SK-N-SH (cell line): ENCODE results near the gene KHDC1. TPM values are rescaled to one million over a fixed set of nuclear protein-coding genes. Genes with fewer than 3 reads are reported as not detected.

Experiments used
- CTCF ChIA-PET: fragments of 300-600, 350-600 bp; formaldehyde crosslinking; extraction: SDS; loops from one replicate; lab custom pipeline; 2021; lab: Yijun Ruan, JAX
- POLR2A ChIA-PET: fragments of 350-600 bp; sonication (Branson Sonifier 250); formaldehyde crosslinking; extraction: SDS; loops from one replicate; lab custom pipeline; 2020; ENCODE audit warnings: antibody characterized with exemption, inconsistent platforms; lab: Yijun Ruan, JAX
- DNase-seq: peaks from one replicate; pipeline ENCODE4 v3.0.0; 2012
- H2AFZ ChIP-seq: fragments of 200-600 bp; sonication (generic); 2 replicates; pipeline ENCODE4 v1.8.1; 2016; ENCODE audit warnings: antibody characterized with exemption, mild to moderate bottlenecking, low read depth
- H3F3A ChIP-seq: fragments of 200-600 bp; sonication (generic); replicated peaks from 2 replicates; pipeline ENCODE3; 2016; ENCODE audit warnings: antibody characterized with exemption, mild to moderate bottlenecking; ENCODE audit not compliant: insufficient read depth
- H3K27ac ChIP-seq, 2 experiments: fragments of 200-500 bp in 1 of 2; fragments of 200-600 bp in 1 of 2; sonication (Bioruptor generic) in 1 of 2; sonication (generic), shearing (Covaris generic) in 1 of 2; 2 replicates each; pipeline versions ENCODE4 v1.5.1 to v1.6.1; 2014 to 2016; ENCODE audit warnings: low read depth in 2 of 2, inconsistent platforms in 1 of 2, low read length in 1 of 2, mild to moderate bottlenecking in 1 of 2, mixed read lengths in 1 of 2
- H3K27me3 ChIP-seq: fragments of 200-600 bp; sonication (generic), shearing (Covaris generic); 2 replicates; pipeline ENCODE4 v1.6.1; 2016; ENCODE audit warnings: mixed run types; ENCODE audit not compliant: insufficient read depth
- H3K36me3 ChIP-seq, 2 experiments: fragments of 200-500 bp in 1 of 2; fragments of 200-600 bp in 1 of 2; sonication (Bioruptor generic) in 1 of 2; sonication (generic) in 1 of 2; replicated peaks in 1 of 2; 2 replicates each; pipeline versions ENCODE3 to v1.5.1; 2014 to 2016; ENCODE audit warnings: low read length in 1 of 2, mild to moderate bottlenecking in 1 of 2; ENCODE audit not compliant: insufficient read depth in 2 of 2, control insufficient read depth in 1 of 2
- H3K4me1 ChIP-seq, 2 experiments: fragments of 200-500 bp in 1 of 2; fragments of 200-600 bp in 1 of 2; sonication (Bioruptor generic) in 1 of 2; sonication (generic), shearing (Covaris generic) in 1 of 2; 2 replicates each; pipeline versions ENCODE4 v1.5.1 to v1.6.1; 2014 to 2016; ENCODE audit warnings: low read depth in 1 of 2, low read length in 1 of 2, mixed run types in 1 of 2; ENCODE audit not compliant: insufficient read depth in 2 of 2, control insufficient read depth in 1 of 2
- H3K4me2 ChIP-seq: fragments of 200-600 bp; sonication (generic), shearing (Covaris generic); 2 replicates; pipeline ENCODE4 v1.6.1; 2017; ENCODE audit warnings: mixed run types
- H3K4me3 ChIP-seq, 2 experiments: fragments of 200-500 bp in 1 of 2; fragments of 200-600 bp in 1 of 2; sonication (Bioruptor generic) in 1 of 2; sonication (generic), shearing (Covaris generic) in 1 of 2; 2 replicates each; pipeline versions ENCODE4 v1.5.1 to v1.8.1; 2014 to 2016; ENCODE audit warnings: low read depth in 2 of 2, inconsistent platforms in 1 of 2, low read length in 1 of 2, mild to moderate bottlenecking in 1 of 2, mixed read lengths in 1 of 2, moderate library complexity in 1 of 2
- H3K79me2 ChIP-seq: fragments of 200-600 bp; sonication (generic); 2 replicates; pipeline ENCODE4 v1.8.1; 2017; ENCODE audit warnings: mild to moderate bottlenecking; ENCODE audit not compliant: insufficient read depth
- H3K9ac ChIP-seq: fragments of 200-600 bp; sonication (generic); 2 replicates; pipeline ENCODE4 v1.6.1; 2017; ENCODE audit warnings: mixed run types
- H3K9me2 ChIP-seq: fragments of 200-600 bp; sonication (generic); 2 replicates; pipeline ENCODE4 v1.6.1; 2017; ENCODE audit warnings: mixed run types
- H3K9me3 ChIP-seq: fragments of 200-600 bp; sonication (generic); 2 replicates; pipeline ENCODE4 v1.6.1; 2017; ENCODE audit warnings: mixed run types, mild to moderate bottlenecking, moderate library complexity
- H4K20me1 ChIP-seq: fragments of 200-600 bp; sonication (generic); 2 replicates; pipeline ENCODE4 v1.6.1; 2017; ENCODE audit warnings: mild to moderate bottlenecking, mixed run types; ENCODE audit not compliant: insufficient read depth
- ELF1 ChIP-seq: IDR thresholded peaks from 2 replicates; pipeline ENCODE4 v1.4.0; 2012
- EP300 ChIP-seq, 2 experiments: IDR thresholded peaks; 2 replicates each; pipeline versions ENCODE4 v1.4.0 to v1.6.1; 2012; ENCODE audit warnings: borderline replicate concordance in 1 of 2, low read depth in 1 of 2, low read length in 1 of 2
- FOXM1 ChIP-seq: IDR thresholded peaks from 2 replicates; pipeline ENCODE4 v1.4.0; 2012; ENCODE audit warnings: low read depth, mild to moderate bottlenecking
- GABPA ChIP-seq: IDR thresholded peaks from 2 replicates; pipeline ENCODE4 v1.4.0; 2012; ENCODE audit warnings: low read depth, mild to moderate bottlenecking
- MAX ChIP-seq: IDR thresholded peaks from 2 replicates; pipeline ENCODE4 v1.4.0; 2012; ENCODE audit warnings: low read depth
- RAD21 ChIP-seq: IDR thresholded peaks from 2 replicates; pipeline ENCODE4 v1.6.1; 2012; ENCODE audit warnings: mild to moderate bottlenecking, low read length
- RCOR1 ChIP-seq: fragments of 150-350 bp; IDR thresholded peaks from 2 replicates; pipeline ENCODE4 v1.6.1; 2017; ENCODE audit warnings: antibody characterized with exemption, low read length
- SMC3 ChIP-seq: IDR thresholded peaks from 2 replicates; pipeline ENCODE4 v1.6.1; 2012; ENCODE audit warnings: low read depth, low read length, improper control_type of control experiment
- YY1 ChIP-seq: IDR thresholded peaks from 2 replicates; pipeline ENCODE4 v1.4.0; 2012; ENCODE audit warnings: low read depth, mild to moderate bottlenecking
- WGBS: methylation state at CpG from one replicate; pipeline ENCODE4 v1.1.6; 2017; ENCODE audit warnings: low lambda C conversion rate; 5-methylcytosine and 5-hydroxymethylcytosine counted together
- polyA plus RNA-seq, 3 experiments: library from polyadenylated mRNA; depleted of rRNA; stranded (reverse); fragments of >200 nt; gene quantifications; 2 replicates each; pipeline ENCODE4 v1.2.3, GENCODE V29; 2012
- TF ChIP-seq, protein P1 (sequence below): IDR thresholded peaks from 2 replicates; pipeline ENCODE4 v1.4.0; 2012; ENCODE audit warnings: low read depth, borderline replicate concordance
- TF ChIP-seq, protein P2 (sequence below): fragments of 200-600 bp; sonication (generic); IDR thresholded peaks from 2 replicates; pipeline ENCODE4 v1.6.1; 2017; ENCODE audit warnings: antibody characterized with exemption, mild to moderate bottlenecking, moderate library complexity
- TF ChIP-seq, protein P3 (sequence below): IDR thresholded peaks from 2 replicates; pipeline ENCODE4 v1.6.1; 2012; ENCODE audit warnings: mild to moderate bottlenecking, low read depth, low read length, moderate library complexity

KHDC1 gene
- polyA plus RNA-seq, 1 of the 3 experiments (the other 2 are of a cell fraction), result 6.0 TPM

DNA sequence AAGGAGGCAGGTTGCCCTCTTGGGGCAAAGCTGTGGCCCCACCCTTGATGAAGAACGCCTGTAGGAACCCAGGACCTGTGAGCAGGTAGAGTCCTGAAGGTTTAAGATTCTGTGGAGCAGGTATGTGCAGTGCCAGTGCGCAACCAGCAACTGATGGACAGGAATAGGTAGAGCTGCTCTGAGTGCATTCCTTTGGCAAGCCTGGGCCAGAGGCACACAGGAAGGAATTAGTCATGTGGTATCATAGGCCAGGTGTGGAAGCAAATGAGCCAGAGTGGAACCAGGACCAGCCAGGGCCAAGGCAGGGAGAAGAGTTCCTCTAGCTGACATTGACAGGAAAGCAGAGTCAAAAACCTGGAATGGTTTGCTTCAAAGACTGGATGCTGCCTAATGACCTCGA lies 1.4 kb upstream of the KHDC1 start:
- no peaks in the 10 kb centered on the region for H3K9me3 ChIP-seq
- DNase-seq, result no peak
- H3K36me3 ChIP-seq, result no peaks in the 10 kb centered on the region
- H2AFZ ChIP-seq, result no peak overlapping the region
- H3K4me2 ChIP-seq, result no peak overlapping the region; the same call in 1 of the 2 replicates
- H3K4me3 ChIP-seq, result no peak overlapping the region
- peaks cover 6% of the 10 kb centered on the region for H3F3A ChIP-seq
- H4K20me1 ChIP-seq, result no peaks in the 10 kb centered on the region
- peaks cover 12% of the 10 kb centered on the region; the same call in 1 of the 2 replicates for H3K79me2 ChIP-seq
- peaks cover 0 to 9% of the 10 kb centered on the region in 2 experiments; a peak in 2 of 4 replicates for H3K4me1 ChIP-seq
- H3K9me2 ChIP-seq, result no peaks in the 10 kb centered on the region
- TF ChIP-seq RAD21 (no peak), GABPA (no peak), RCOR1 (no peak), EP300 (IDR thresholded peaks at IDR 0.05; ENCODE audit: borderline replicate concordance in 1 of 2, low read depth in 1 of 2, low read length in 1 of 2) (no peak), YY1 (no peak), FOXM1 (no peak), MAX (no peak), SMC3 (no peak), ELF1 (no peak)
- TF ChIP-seq, protein P1, sequence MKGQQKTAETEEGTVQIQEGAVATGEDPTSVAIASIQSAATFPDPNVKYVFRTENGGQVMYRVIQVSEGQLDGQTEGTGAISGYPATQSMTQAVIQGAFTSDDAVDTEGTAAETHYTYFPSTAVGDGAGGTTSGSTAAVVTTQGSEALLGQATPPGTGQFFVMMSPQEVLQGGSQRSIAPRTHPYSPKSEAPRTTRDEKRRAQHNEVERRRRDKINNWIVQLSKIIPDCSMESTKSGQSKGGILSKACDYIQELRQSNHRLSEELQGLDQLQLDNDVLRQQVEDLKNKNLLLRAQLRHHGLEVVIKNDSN, result no peak
- TF ChIP-seq, protein P2, sequence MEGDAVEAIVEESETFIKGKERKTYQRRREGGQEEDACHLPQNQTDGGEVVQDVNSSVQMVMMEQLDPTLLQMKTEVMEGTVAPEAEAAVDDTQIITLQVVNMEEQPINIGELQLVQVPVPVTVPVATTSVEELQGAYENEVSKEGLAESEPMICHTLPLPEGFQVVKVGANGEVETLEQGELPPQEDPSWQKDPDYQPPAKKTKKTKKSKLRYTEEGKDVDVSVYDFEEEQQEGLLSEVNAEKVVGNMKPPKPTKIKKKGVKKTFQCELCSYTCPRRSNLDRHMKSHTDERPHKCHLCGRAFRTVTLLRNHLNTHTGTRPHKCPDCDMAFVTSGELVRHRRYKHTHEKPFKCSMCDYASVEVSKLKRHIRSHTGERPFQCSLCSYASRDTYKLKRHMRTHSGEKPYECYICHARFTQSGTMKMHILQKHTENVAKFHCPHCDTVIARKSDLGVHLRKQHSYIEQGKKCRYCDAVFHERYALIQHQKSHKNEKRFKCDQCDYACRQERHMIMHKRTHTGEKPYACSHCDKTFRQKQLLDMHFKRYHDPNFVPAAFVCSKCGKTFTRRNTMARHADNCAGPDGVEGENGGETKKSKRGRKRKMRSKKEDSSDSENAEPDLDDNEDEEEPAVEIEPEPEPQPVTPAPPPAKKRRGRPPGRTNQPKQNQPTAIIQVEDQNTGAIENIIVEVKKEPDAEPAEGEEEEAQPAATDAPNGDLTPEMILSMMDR, result no peak
- TF ChIP-seq, protein P3, sequence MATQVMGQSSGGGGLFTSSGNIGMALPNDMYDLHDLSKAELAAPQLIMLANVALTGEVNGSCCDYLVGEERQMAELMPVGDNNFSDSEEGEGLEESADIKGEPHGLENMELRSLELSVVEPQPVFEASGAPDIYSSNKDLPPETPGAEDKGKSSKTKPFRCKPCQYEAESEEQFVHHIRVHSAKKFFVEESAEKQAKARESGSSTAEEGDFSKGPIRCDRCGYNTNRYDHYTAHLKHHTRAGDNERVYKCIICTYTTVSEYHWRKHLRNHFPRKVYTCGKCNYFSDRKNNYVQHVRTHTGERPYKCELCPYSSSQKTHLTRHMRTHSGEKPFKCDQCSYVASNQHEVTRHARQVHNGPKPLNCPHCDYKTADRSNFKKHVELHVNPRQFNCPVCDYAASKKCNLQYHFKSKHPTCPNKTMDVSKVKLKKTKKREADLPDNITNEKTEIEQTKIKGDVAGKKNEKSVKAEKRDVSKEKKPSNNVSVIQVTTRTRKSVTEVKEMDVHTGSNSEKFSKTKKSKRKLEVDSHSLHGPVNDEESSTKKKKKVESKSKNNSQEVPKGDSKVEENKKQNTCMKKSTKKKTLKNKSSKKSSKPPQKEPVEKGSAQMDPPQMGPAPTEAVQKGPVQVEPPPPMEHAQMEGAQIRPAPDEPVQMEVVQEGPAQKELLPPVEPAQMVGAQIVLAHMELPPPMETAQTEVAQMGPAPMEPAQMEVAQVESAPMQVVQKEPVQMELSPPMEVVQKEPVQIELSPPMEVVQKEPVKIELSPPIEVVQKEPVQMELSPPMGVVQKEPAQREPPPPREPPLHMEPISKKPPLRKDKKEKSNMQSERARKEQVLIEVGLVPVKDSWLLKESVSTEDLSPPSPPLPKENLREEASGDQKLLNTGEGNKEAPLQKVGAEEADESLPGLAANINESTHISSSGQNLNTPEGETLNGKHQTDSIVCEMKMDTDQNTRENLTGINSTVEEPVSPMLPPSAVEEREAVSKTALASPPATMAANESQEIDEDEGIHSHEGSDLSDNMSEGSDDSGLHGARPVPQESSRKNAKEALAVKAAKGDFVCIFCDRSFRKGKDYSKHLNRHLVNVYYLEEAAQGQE, result no peak
- no peak overlapping the region for H3K27ac ChIP-seq
- ChIA-PET CTCF (no interaction called here), POLR2A (no interaction called here)
- H3K27me3 ChIP-seq, result no peaks in the 10 kb centered on the region
- 100% methylated on average over 3 of the region's 3 CpGs for WGBS
- no peak overlapping the region for H3K9ac ChIP-seq
